Natural killer cell treated with Interleukin-12 subunit alpha and Interleukin-12 subunit beta and Interleukin-15 and Interleukin-18, amount 100 ng/mL, for 72 hours (primary cell): ENCODE results near the gene MXD1. TPM values are rescaled to one million over a fixed set of nuclear protein-coding genes. Genes with fewer than 3 reads are reported as not detected.
A peak's percentile ranks its signal among the peaks of the same experiment; 100 is the strongest.

Experiments used
- ATAC-seq, 2 donors: fragments of 150-1000 bp; cut with Tn5 transposase in 1 of 2; sonication (Bioruptor Pico), chemical (Tn5 transposase) in 1 of 2; 2 replicates each; pipeline ENCODE4 v1.10.0; 2021
- DNase-seq: peaks from one replicate; pipeline ENCODE4 v3.0.0; 2022; ENCODE audit warnings: low spot score
- H3K27ac Mint-ChIP-seq, 2 donors: 1 replicate in 1 of 2; 2 replicates in 1 of 2; pipeline ENCODE4 v1.8.0; 2022; ENCODE audit warnings: mixed read lengths in 2 of 2, mild to moderate bottlenecking in 1 of 2, moderate library complexity in 1 of 2
- H3K27me3 Mint-ChIP-seq, 2 donors: 1 replicate in 1 of 2; 2 replicates in 1 of 2; pipeline ENCODE4 v1.8.0; 2022; ENCODE audit warnings: mixed read lengths in 2 of 2
- H3K36me3 Mint-ChIP-seq: one replicate; pipeline ENCODE4 v1.8.0; 2022; ENCODE audit warnings: mixed read lengths
- H3K4me1 Mint-ChIP-seq, 2 donors: 1 replicate in 1 of 2; 2 replicates in 1 of 2; pipeline ENCODE4 v1.8.0; 2022; ENCODE audit warnings: low read depth in 2 of 2, mixed read lengths in 2 of 2, mild to moderate bottlenecking in 1 of 2
- H3K4me3 Mint-ChIP-seq: one replicate; pipeline ENCODE4 v1.8.0; 2022; ENCODE audit warnings: mixed read lengths
- H3K9me3 Mint-ChIP-seq: 2 replicates; pipeline ENCODE4 v1.8.0; 2022; ENCODE audit warnings: mixed read lengths
- total RNA-seq, 2 donors: library from RNA; stranded (reverse); gene quantifications; one replicate each; pipeline ENCODE4 v1.2.3, GENCODE V29; 2022

MXD1 gene
- total RNA-seq, 2 donors from 2014 or later = 27.6 to 42.7 TPM

GRCh38 chr2:69916106-69916505 is 1.2 kb downstream of the MXD1 start:
- ATAC-seq (no peak), DNase-seq (no peak)
- Mint-ChIP-seq H3K27me3 (no peaks in the 10 kb centered on the region), H3K36me3 (peaks cover 23% of the 10 kb centered on the region), H3K4me1 (peaks cover 26 to 41% of the 10 kb centered on the region in 2 donors), H3K27ac (peak overlapping the region; percentile 77 to 81), H3K4me3 (peak overlapping the region; percentile 81), H3K9me3 (no peaks in the 10 kb centered on the region)

- ATAC-seq (no peak), DNase-seq (no peak)
- no peaks in the 10 kb centered on the region for H3K27me3 Mint-ChIP-seq
- H3K9me3 Mint-ChIP-seq = no peaks in the 10 kb centered on the region
- H3K36me3 Mint-ChIP-seq = peaks cover 29% of the 10 kb centered on the region
- peak overlapping the region; percentile 58 to 65 for H3K27ac Mint-ChIP-seq
- peaks cover 25 to 34% of the 10 kb centered on the region in 2 donors for H3K4me1 Mint-ChIP-seq
- H3K4me3 Mint-ChIP-seq = peak overlapping the region; percentile 81
Measured at GRCh38 chr2:69917852-69918251, 2.9 kb downstream of the MXD1 start.

GRCh38 chr2:69918401-69918800 is 3.5 kb downstream of the MXD1 start:
- no peaks in the 10 kb centered on the region for H3K27me3 Mint-ChIP-seq
- no peaks in the 10 kb centered on the region for H3K9me3 Mint-ChIP-seq
- H3K27ac Mint-ChIP-seq = peak overlapping the region; percentile 58 to 65
- peak overlapping the region; percentile 81 for H3K4me3 Mint-ChIP-seq
- H3K36me3 Mint-ChIP-seq = peaks cover 34% of the 10 kb centered on the region
- no peak for ATAC-seq
- peaks cover 24 to 36% of the 10 kb centered on the region in 2 donors for H3K4me1 Mint-ChIP-seq
- DNase-seq = no peak

GRCh38 chr2:69923116-69923515 is 8.2 kb downstream of the MXD1 start:
- no peak for ATAC-seq
- no peaks in the 10 kb centered on the region for H3K9me3 Mint-ChIP-seq
- H3K27me3 Mint-ChIP-seq = no peaks in the 10 kb centered on the region
- H3K27ac Mint-ChIP-seq = peak overlapping the region; percentile 12 to 41
- H3K4me1 Mint-ChIP-seq = peaks cover 24 to 45% of the 10 kb centered on the region in 2 donors
- no peak overlapping the region for H3K4me3 Mint-ChIP-seq
- H3K36me3 Mint-ChIP-seq = peaks cover 38% of the 10 kb centered on the region
- DNase-seq = no peak

- H3K4me3 Mint-ChIP-seq = peak overlapping the region; percentile 69
- DNase-seq = peak; percentile 72
- no peaks in the 10 kb centered on the region for H3K27me3 Mint-ChIP-seq
- peak; percentile 83 to 93 for ATAC-seq
- H3K27ac Mint-ChIP-seq = peak overlapping the region; percentile 70 to 92
- H3K36me3 Mint-ChIP-seq = peaks cover 30% of the 10 kb centered on the region
- peaks cover 35 to 60% of the 10 kb centered on the region in 2 donors for H3K4me1 Mint-ChIP-seq
- H3K9me3 Mint-ChIP-seq = no peaks in the 10 kb centered on the region
Measured at GRCh38 chr2:69926849-69927515, 12.1 kb downstream of the MXD1 start.

GRCh38 chr2:69931832-69932595 is 17.1 kb downstream of the MXD1 start:
- Mint-ChIP-seq H3K4me1 (peaks cover 44 to 61% of the 10 kb centered on the region in 2 donors), H3K36me3 (peaks cover 23% of the 10 kb centered on the region), H3K27ac (peak overlapping the region; percentile 90 to 91), H3K27me3 (no peaks in the 10 kb centered on the region), H3K4me3 (peak overlapping the region; percentile 81), H3K9me3 (no peaks in the 10 kb centered on the region)
- ATAC-seq (peak in 1 of 2 donors; percentile 26), DNase-seq (no peak)

- peak overlapping the region; percentile 90 to 91 for H3K27ac Mint-ChIP-seq
- peaks cover 20% of the 10 kb centered on the region for H3K36me3 Mint-ChIP-seq
- ATAC-seq (peak in 1 of 2 donors; percentile 35), DNase-seq (no peak)
- no peaks in the 10 kb centered on the region for H3K9me3 Mint-ChIP-seq
- H3K27me3 Mint-ChIP-seq = no peaks in the 10 kb centered on the region
- H3K4me1 Mint-ChIP-seq = peaks cover 40 to 57% of the 10 kb centered on the region in 2 donors
- peak overlapping the region; percentile 81 for H3K4me3 Mint-ChIP-seq
Measured at GRCh38 chr2:69932596-69932922, 17.6 kb downstream of the MXD1 start.

GRCh38 chr2:69933254-69933828 is 18.4 kb downstream of the MXD1 start:
- ATAC-seq = no peak
- Mint-ChIP-seq H3K4me1 (peaks cover 38 to 52% of the 10 kb centered on the region in 2 donors), H3K4me3 (peak overlapping the region; percentile 62), H3K27ac (peak overlapping the region; percentile 44 to 65), H3K27me3 (no peaks in the 10 kb centered on the region), H3K9me3 (no peaks in the 10 kb centered on the region), H3K36me3 (peaks cover 26% of the 10 kb centered on the region)
- DNase-seq = no peak

GRCh38 chr2:69933839-69934613 is 19.1 kb downstream of the MXD1 start:
- peak overlapping the region; percentile 44 to 65 for H3K27ac Mint-ChIP-seq
- H3K36me3 Mint-ChIP-seq = peaks cover 33% of the 10 kb centered on the region
- H3K9me3 Mint-ChIP-seq = no peaks in the 10 kb centered on the region
- peaks cover 42 to 54% of the 10 kb centered on the region in 2 donors for H3K4me1 Mint-ChIP-seq
- DNase-seq (no peak), ATAC-seq (peak; percentile 70 to 75)
- H3K4me3 Mint-ChIP-seq = peak overlapping the region; percentile 62
- H3K27me3 Mint-ChIP-seq = no peaks in the 10 kb centered on the region

GRCh38 chr2:69934614-69934908 is 19.7 kb downstream of the MXD1 start:
- peaks cover 39 to 53% of the 10 kb centered on the region in 2 donors for H3K4me1 Mint-ChIP-seq
- peaks cover 36% of the 10 kb centered on the region for H3K36me3 Mint-ChIP-seq
- no peaks in the 10 kb centered on the region for H3K9me3 Mint-ChIP-seq
- H3K27me3 Mint-ChIP-seq = no peaks in the 10 kb centered on the region
- no peak for ATAC-seq
- DNase-seq = no peak
- H3K4me3 Mint-ChIP-seq = peak overlapping the region; percentile 62
- peak overlapping the region; percentile 44 to 65 for H3K27ac Mint-ChIP-seq

GRCh38 chr2:69935011-69935410 is 20.1 kb downstream of the MXD1 start:
- H3K4me3 Mint-ChIP-seq = no peak overlapping the region
- no peaks in the 10 kb centered on the region for H3K27me3 Mint-ChIP-seq
- H3K27ac Mint-ChIP-seq = no peak overlapping the region
- ATAC-seq (no peak), DNase-seq (no peak)
- H3K9me3 Mint-ChIP-seq = no peaks in the 10 kb centered on the region
- peaks cover 36% of the 10 kb centered on the region for H3K36me3 Mint-ChIP-seq
- peaks cover 39 to 48% of the 10 kb centered on the region in 2 donors for H3K4me1 Mint-ChIP-seq

GRCh38 chr2:69936906-69937305 is 22.0 kb downstream of the MXD1 start:
- no peak for ATAC-seq
- Mint-ChIP-seq H3K27me3 (no peaks in the 10 kb centered on the region), H3K36me3 (peaks cover 39% of the 10 kb centered on the region), H3K9me3 (no peaks in the 10 kb centered on the region), H3K4me1 (peaks cover 30 to 35% of the 10 kb centered on the region in 2 donors), H3K4me3 (no peak overlapping the region), H3K27ac (peak overlapping the region; percentile 25 to 32)
- no peak for DNase-seq

- no peaks in the 10 kb centered on the region for H3K9me3 Mint-ChIP-seq
- DNase-seq (no peak), ATAC-seq (no peak)
- peaks cover 25 to 29% of the 10 kb centered on the region in 2 donors for H3K4me1 Mint-ChIP-seq
- H3K36me3 Mint-ChIP-seq = peaks cover 45% of the 10 kb centered on the region
- no peak overlapping the region for H3K4me3 Mint-ChIP-seq
- H3K27me3 Mint-ChIP-seq = no peaks in the 10 kb centered on the region
- H3K27ac Mint-ChIP-seq = peak overlapping the region; percentile 1 to 50
Measured at GRCh38 chr2:69937968-69938367, 23.1 kb downstream of the MXD1 start.
